HepG2 (cell line): ENCODE measurements around the gene TMEM53. TPM values are rescaled to one million over a fixed set of nuclear protein-coding genes. Genes with fewer than 3 reads are reported as not detected.

Experiments used
- ATAC-seq: fragments of 200-7000 bp; cut with Tn5 transposase; 3 replicates; pipeline ENCODE4 v1.9.1; 2020; ENCODE audit warnings: mild to moderate bottlenecking, moderate library complexity
- BruUV-seq: library from RNA; stranded (reverse); fragments of 400-500 nt; replicated peaks from 2 replicates; lab custom pipeline; 2021; lab: Mats Ljungman, UMichigan
- CTCF ChIA-PET: fragments of 300-600 bp; formaldehyde crosslinking; extraction: SDS; loops from one replicate; lab custom pipeline; 2021; ENCODE audit warnings: low total read pairs, inconsistent platforms, low intra/inter-chr PET ratio; lab: Yijun Ruan, JAX
- POLR2A ChIA-PET: fragments of 350-600 bp; sonication (Branson Sonifier 250); formaldehyde crosslinking; loops from one replicate; lab custom pipeline; 2020; ENCODE audit warnings: antibody characterized with exemption, inconsistent platforms; lab: Yijun Ruan, JAX
- DNase-seq: peaks from one replicate; pipeline ENCODE4 v3.0.0-alpha.2; 2015; ENCODE audit warnings: low spot score
- FAIRE-seq: peaks from 3 replicates; lab custom pipeline; 2011; peaks lifted over from hg19 to GRCh38; lab: Jason Lieb, UNC
- H2AFZ ChIP-seq: one replicate; pipeline ENCODE4 v1.6.1; 2011; ENCODE audit warnings: low read length, inconsistent platforms
- H3K27ac ChIP-seq: fragments of 300-600 bp; 3 replicates; pipeline ENCODE4 v1.8.0; 2011; ENCODE audit warnings: mixed run types, mild to moderate bottlenecking, mixed read lengths, low read length, inconsistent platforms; ENCODE audit not compliant: insufficient read depth; ENCODE audit errors: extremely low read length
- H3K27me3 ChIP-seq, 2 experiments: fragments of 200-600 bp in 1 of 2; 2 replicates in 1 of 2; 3 replicates in 1 of 2; pipeline versions ENCODE4 v1.6.0 to v1.8.0; 2011; ENCODE audit warnings: low read length in 2 of 2, mild to moderate bottlenecking in 2 of 2, moderate library complexity in 2 of 2, inconsistent platforms in 1 of 2; ENCODE audit not compliant: insufficient read depth in 2 of 2, control insufficient read depth in 1 of 2
- H3K36me3 ChIP-seq, 2 experiments: fragments of 200-600 bp in 1 of 2; replicated peaks in 1 of 2; 2 replicates in 1 of 2; 3 replicates in 1 of 2; pipeline versions ENCODE4 v1.5.1 to v1.8.0; 2011; ENCODE audit warnings: low read length in 2 of 2, inconsistent platforms in 1 of 2; ENCODE audit not compliant: insufficient read depth in 2 of 2, control insufficient read depth in 1 of 2
- H3K4me1 ChIP-seq: 2 replicates; pipeline ENCODE4 v1.5.1; 2012; ENCODE audit warnings: low read length, inconsistent platforms; ENCODE audit not compliant: insufficient read depth
- H3K4me2 ChIP-seq: 2 replicates; pipeline ENCODE4 v1.6.0; 2011; ENCODE audit warnings: low read depth, low read length, inconsistent platforms
- H3K4me3 ChIP-seq, 3 experiments: fragments of 200-600 bp in 1 of 3; sonication (generic), shearing (Covaris generic) in 1 of 3; replicated peaks in 1 of 3; 2 replicates each; pipeline ENCODE4 v1.5.1; 2011 to 2016; ENCODE audit warnings: low read length in 3 of 3, inconsistent platforms in 2 of 3, low read depth in 2 of 3, mild to moderate bottlenecking in 2 of 3, control low read depth in 1 of 3, mixed read lengths in 1 of 3; ENCODE audit not compliant: insufficient read depth in 1 of 3
- H3K79me2 ChIP-seq: one replicate; pipeline ENCODE4 v1.6.1; 2011; ENCODE audit warnings: low read length, inconsistent platforms; ENCODE audit not compliant: insufficient read depth
- H3K9ac ChIP-seq: 2 replicates; pipeline ENCODE4 v1.6.0; 2011; ENCODE audit warnings: mild to moderate bottlenecking, low read depth, low read length, inconsistent platforms; ENCODE audit not compliant: insufficient read depth
- H3K9me3 ChIP-seq: 2 replicates; pipeline ENCODE4 v1.5.1; 2012; ENCODE audit warnings: mild to moderate bottlenecking, low read length
- H4K20me1 ChIP-seq: 2 replicates; pipeline ENCODE4 v1.6.0; 2011; ENCODE audit warnings: inconsistent platforms, mild to moderate bottlenecking, low read length, moderate library complexity; ENCODE audit not compliant: insufficient read depth
- AKAP8 ChIP-seq: sonication (generic); formaldehyde crosslinking; IDR thresholded peaks from 2 replicates; pipeline ENCODE4 v1.5.1; 2020; ENCODE audit warnings: mild to moderate bottlenecking, missing genetic modification reagents
- DPF2 ChIP-seq: sonication (generic); formaldehyde crosslinking; IDR thresholded peaks from 2 replicates; pipeline ENCODE4 v1.4.0; 2020; ENCODE audit warnings: mild to moderate bottlenecking, low read depth, missing genetic modification reagents, borderline replicate concordance
- GTF3A ChIP-seq: sonication (generic); formaldehyde crosslinking; conservative IDR thresholded peaks from 2 replicates; pipeline ENCODE4 v1.4.0; 2020; ENCODE audit warnings: mild to moderate bottlenecking, missing genetic modification reagents
- RARA ChIP-seq: IDR thresholded peaks from 2 replicates; pipeline ENCODE4 v1.6.1; 2016; ENCODE audit warnings: missing genetic modification reagents, missing compliant biosample characterization
- ZNF605 ChIP-seq: sonication (generic); formaldehyde crosslinking; IDR thresholded peaks from 2 replicates; pipeline ENCODE4 v1.8.0; 2022; ENCODE audit warnings: mild to moderate bottlenecking, missing genetic modification reagents
- ZNF672 ChIP-seq: sonication (generic); formaldehyde crosslinking; IDR thresholded peaks from 2 replicates; pipeline ENCODE4 v1.8.1; 2022; ENCODE audit warnings: missing genetic modification reagents
- WGBS: methylation state at CpG from one replicate; pipeline ENCODE4 v1.1.6; 2017; ENCODE audit warnings: low lambda C conversion rate; 5-methylcytosine and 5-hydroxymethylcytosine counted together
- in situ Hi-C: cut with HindIII; loops from 2 replicates; pipeline ENCODE4 v1.10.0; 2017; ENCODE audit warnings: low pct_unique_long_range_greater_than_20kb; ENCODE audit not compliant: extremely low pct_ligation_motif_present
- intact Hi-C: fragments of 100-400 bp; cut with micrococcal nuclease; formaldehyde crosslinking; loops from one replicate; pipeline ENCODE4 v1.10.0; 2022; ENCODE audit not compliant: unreplicated experiment
- polyA plus RNA-seq, 8 experiments: library from polyadenylated mRNA; depleted of rRNA in 3 of 8; stranded (reverse) in 7 of 8; unstranded in 1 of 8; fragments of >200 nt; fragmentation: Illumina TruSeq in 4 of 8; extraction: Trizol in 4 of 8; gene quantifications; 2 replicates each; pipeline versions ENCODE4 v1.2.1 to v1.2.3, GENCODE V29; 2011 to 2016; ENCODE audit warnings: low read depth in 4 of 8, missing spikeins in 1 of 8, mixed read lengths in 1 of 8; ENCODE audit not compliant: insufficient read depth in 1 of 8
- total RNA-seq, 5 experiments: library from RNA; depleted of rRNA; stranded (reverse); fragments of >200 nt; fragmentation: Illumina TruSeq; extraction: Trizol; gene quantifications; 2 replicates each; pipeline ENCODE4 v1.2.3, GENCODE V29; 2016; ENCODE audit warnings: low read depth in 1 of 5
- TF ChIP-seq, protein P1 (sequence below): sonication (generic); formaldehyde crosslinking; IDR thresholded peaks from 2 replicates; pipeline ENCODE4 v1.4.0; 2020; ENCODE audit warnings: missing genetic modification reagents
- TF ChIP-seq, protein P2 (sequence below): sonication (generic); formaldehyde crosslinking; IDR thresholded peaks from 2 replicates; pipeline ENCODE4 v1.4.0; 2020; ENCODE audit warnings: missing genetic modification reagents, borderline replicate concordance
- TF ChIP-seq, protein P3 (sequence below): sonication (generic); formaldehyde crosslinking; IDR thresholded peaks from 2 replicates; pipeline ENCODE4 v1.5.0; 2020; ENCODE audit warnings: missing genetic modification reagents
- TF ChIP-seq, protein P4 (sequence below): sonication (generic); formaldehyde crosslinking; IDR thresholded peaks from 2 replicates; pipeline ENCODE4 v1.4.0; 2020; ENCODE audit warnings: missing genetic modification reagents
- TF ChIP-seq, protein P5 (sequence below): sonication (generic); formaldehyde crosslinking; IDR thresholded peaks from 2 replicates; pipeline ENCODE4 v1.9.0; 2021; ENCODE audit warnings: mild to moderate bottlenecking, missing genetic modification reagents
- TF ChIP-seq, protein P6 (sequence below): sonication (generic); formaldehyde crosslinking; IDR thresholded peaks from 2 replicates; pipeline ENCODE4 v1.5.0; 2020; ENCODE audit warnings: missing genetic modification reagents

Gene TMEM53
- total and polyA plus RNA-seq, 2 of the 13 experiments (the other 11 are each of a cell fraction or from before 2014, with no cell fraction given), result 12.6 to 20.2 TPM

DNA sequence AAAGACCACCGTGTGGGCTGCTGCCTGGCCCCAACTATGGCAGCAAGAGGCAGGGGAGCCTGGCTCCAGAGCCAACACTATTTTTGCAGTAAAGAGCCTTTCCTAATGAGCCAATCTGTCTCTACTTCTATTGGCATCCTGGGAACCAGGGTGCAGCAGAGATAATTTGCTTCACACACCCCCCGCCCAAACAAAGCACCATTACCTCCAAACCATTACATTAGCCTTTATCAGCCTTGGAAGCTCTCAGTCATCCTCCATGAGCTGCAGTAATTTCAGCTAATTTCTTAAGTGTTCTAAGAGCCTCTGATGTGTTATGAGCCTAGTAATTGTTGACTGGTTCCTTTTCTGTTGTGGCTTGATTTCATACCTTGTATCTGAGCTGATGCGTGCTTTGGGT is 21.8 kb upstream of the TMEM53 start:
- CTCF ChIA-PET, result no interaction called here
- no peak for TF ChIP-seq GTF3A (CRISPR knock-in tag)
- TF ChIP-seq, protein P1, sequence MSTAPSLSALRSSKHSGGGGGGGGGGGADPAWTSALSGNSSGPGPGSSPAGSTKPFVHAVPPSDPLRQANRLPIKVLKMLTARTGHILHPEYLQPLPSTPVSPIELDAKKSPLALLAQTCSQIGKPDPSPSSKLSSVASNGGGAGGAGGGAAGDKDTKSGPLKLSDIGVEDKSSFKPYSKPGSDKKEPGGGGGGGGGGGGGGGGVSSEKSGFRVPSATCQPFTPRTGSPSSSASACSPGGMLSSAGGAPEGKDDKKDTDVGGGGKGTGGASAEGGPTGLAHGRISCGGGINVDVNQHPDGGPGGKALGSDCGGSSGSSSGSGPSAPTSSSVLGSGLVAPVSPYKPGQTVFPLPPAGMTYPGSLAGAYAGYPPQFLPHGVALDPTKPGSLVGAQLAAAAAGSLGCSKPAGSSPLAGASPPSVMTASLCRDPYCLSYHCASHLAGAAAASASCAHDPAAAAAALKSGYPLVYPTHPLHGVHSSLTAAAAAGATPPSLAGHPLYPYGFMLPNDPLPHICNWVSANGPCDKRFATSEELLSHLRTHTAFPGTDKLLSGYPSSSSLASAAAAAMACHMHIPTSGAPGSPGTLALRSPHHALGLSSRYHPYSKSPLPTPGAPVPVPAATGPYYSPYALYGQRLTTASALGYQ (CRISPR knock-in tag), result no peak
- TF ChIP-seq DPF2, result no peak
- TF ChIP-seq, protein P2, sequence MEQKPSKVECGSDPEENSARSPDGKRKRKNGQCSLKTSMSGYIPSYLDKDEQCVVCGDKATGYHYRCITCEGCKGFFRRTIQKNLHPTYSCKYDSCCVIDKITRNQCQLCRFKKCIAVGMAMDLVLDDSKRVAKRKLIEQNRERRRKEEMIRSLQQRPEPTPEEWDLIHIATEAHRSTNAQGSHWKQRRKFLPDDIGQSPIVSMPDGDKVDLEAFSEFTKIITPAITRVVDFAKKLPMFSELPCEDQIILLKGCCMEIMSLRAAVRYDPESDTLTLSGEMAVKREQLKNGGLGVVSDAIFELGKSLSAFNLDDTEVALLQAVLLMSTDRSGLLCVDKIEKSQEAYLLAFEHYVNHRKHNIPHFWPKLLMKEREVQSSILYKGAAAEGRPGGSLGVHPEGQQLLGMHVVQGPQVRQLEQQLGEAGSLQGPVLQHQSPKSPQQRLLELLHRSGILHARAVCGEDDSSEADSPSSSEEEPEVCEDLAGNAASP (CRISPR knock-in tag), result no peak
- TF ChIP-seq, protein P3, sequence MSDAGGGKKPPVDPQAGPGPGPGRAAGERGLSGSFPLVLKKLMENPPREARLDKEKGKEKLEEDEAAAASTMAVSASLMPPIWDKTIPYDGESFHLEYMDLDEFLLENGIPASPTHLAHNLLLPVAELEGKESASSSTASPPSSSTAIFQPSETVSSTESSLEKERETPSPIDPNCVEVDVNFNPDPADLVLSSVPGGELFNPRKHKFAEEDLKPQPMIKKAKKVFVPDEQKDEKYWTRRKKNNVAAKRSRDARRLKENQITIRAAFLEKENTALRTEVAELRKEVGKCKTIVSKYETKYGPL (CRISPR knock-in tag), result no peak
- TF ChIP-seq, protein P4, sequence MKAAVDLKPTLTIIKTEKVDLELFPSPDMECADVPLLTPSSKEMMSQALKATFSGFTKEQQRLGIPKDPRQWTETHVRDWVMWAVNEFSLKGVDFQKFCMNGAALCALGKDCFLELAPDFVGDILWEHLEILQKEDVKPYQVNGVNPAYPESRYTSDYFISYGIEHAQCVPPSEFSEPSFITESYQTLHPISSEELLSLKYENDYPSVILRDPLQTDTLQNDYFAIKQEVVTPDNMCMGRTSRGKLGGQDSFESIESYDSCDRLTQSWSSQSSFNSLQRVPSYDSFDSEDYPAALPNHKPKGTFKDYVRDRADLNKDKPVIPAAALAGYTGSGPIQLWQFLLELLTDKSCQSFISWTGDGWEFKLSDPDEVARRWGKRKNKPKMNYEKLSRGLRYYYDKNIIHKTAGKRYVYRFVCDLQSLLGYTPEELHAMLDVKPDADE (CRISPR knock-in tag), result no peak
- TF ChIP-seq, protein P5, sequence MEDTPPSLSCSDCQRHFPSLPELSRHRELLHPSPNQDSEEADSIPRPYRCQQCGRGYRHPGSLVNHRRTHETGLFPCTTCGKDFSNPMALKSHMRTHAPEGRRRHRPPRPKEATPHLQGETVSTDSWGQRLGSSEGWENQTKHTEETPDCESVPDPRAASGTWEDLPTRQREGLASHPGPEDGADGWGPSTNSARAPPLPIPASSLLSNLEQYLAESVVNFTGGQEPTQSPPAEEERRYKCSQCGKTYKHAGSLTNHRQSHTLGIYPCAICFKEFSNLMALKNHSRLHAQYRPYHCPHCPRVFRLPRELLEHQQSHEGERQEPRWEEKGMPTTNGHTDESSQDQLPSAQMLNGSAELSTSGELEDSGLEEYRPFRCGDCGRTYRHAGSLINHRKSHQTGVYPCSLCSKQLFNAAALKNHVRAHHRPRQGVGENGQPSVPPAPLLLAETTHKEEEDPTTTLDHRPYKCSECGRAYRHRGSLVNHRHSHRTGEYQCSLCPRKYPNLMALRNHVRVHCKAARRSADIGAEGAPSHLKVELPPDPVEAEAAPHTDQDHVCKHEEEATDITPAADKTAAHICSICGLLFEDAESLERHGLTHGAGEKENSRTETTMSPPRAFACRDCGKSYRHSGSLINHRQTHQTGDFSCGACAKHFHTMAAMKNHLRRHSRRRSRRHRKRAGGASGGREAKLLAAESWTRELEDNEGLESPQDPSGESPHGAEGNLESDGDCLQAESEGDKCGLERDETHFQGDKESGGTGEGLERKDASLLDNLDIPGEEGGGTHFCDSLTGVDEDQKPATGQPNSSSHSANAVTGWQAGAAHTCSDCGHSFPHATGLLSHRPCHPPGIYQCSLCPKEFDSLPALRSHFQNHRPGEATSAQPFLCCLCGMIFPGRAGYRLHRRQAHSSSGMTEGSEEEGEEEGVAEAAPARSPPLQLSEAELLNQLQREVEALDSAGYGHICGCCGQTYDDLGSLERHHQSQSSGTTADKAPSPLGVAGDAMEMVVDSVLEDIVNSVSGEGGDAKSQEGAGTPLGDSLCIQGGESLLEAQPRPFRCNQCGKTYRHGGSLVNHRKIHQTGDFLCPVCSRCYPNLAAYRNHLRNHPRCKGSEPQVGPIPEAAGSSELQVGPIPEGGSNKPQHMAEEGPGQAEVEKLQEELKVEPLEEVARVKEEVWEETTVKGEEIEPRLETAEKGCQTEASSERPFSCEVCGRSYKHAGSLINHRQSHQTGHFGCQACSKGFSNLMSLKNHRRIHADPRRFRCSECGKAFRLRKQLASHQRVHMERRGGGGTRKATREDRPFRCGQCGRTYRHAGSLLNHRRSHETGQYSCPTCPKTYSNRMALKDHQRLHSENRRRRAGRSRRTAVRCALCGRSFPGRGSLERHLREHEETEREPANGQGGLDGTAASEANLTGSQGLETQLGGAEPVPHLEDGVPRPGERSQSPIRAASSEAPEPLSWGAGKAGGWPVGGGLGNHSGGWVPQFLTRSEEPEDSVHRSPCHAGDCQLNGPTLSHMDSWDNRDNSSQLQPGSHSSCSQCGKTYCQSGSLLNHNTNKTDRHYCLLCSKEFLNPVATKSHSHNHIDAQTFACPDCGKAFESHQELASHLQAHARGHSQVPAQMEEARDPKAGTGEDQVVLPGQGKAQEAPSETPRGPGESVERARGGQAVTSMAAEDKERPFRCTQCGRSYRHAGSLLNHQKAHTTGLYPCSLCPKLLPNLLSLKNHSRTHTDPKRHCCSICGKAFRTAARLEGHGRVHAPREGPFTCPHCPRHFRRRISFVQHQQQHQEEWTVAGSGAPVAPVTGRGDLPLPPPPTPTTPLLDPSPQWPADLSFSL (CRISPR knock-in tag), result no peak
- TF ChIP-seq AKAP8 (CRISPR knock-in tag), result no peak
- TF ChIP-seq RARA (CRISPR knock-in tag), result no peak
- TF ChIP-seq, protein P6, sequence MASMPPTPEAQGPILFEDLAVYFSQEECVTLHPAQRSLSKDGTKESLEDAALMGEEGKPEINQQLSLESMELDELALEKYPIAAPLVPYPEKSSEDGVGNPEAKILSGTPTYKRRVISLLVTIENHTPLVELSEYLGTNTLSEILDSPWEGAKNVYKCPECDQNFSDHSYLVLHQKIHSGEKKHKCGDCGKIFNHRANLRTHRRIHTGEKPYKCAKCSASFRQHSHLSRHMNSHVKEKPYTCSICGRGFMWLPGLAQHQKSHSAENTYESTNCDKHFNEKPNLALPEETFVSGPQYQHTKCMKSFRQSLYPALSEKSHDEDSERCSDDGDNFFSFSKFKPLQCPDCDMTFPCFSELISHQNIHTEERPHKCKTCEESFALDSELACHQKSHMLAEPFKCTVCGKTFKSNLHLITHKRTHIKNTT (CRISPR knock-in tag), result no peak
- no peak for TF ChIP-seq ZNF672 (CRISPR knock-in tag)
- no peak for TF ChIP-seq ZNF605 (CRISPR knock-in tag)
- TF ChIP-seq, all 625 proteins: peak for 0
- Histone ChIP-seq H3K4me1 (peaks cover 40% of the 10 kb centered on the region), H3K79me2 (no peaks in the 10 kb centered on the region), H3K9me3 (no peaks in the 10 kb centered on the region), H3K4me2 (no peak overlapping the region), H3K4me3 (no peak overlapping the region), H2AFZ (no peak overlapping the region), H3K36me3 (no peaks in the 10 kb centered on the region), H3K9ac (no peak overlapping the region), H4K20me1 (no peaks in the 10 kb centered on the region), H3K27ac (no peak overlapping the region), H3K27me3 (no peaks in the 10 kb centered on the region)
- ATAC-seq, result no peak
- in situ Hi-C loops, result no loop called here
- no peak for FAIRE-seq
- BruUV-seq, result no TSS peak
- WGBS, result 84% methylated on average over 3 of the region's 3 CpGs
- DNase-seq, result no peak
- intact Hi-C loops, result no loop called here
- POLR2A ChIA-PET, result interaction anchor here (1.3 to 3.0 kb wide), 2 partner anchors 22 to 26 kb away, joined by 5 to 14 read pairs; partner anchors contain the start of genes ARMH1 and TMEM53
